Measurements from ENCODE around the gene TUBB3. TPM values are rescaled to one million over a fixed set of nuclear protein-coding genes. Genes with fewer than 3 reads are reported as not detected.

Gene TUBB3
- total RNA-seq, 1 experiment from 2014 or later: 173 TPM

DNA sequence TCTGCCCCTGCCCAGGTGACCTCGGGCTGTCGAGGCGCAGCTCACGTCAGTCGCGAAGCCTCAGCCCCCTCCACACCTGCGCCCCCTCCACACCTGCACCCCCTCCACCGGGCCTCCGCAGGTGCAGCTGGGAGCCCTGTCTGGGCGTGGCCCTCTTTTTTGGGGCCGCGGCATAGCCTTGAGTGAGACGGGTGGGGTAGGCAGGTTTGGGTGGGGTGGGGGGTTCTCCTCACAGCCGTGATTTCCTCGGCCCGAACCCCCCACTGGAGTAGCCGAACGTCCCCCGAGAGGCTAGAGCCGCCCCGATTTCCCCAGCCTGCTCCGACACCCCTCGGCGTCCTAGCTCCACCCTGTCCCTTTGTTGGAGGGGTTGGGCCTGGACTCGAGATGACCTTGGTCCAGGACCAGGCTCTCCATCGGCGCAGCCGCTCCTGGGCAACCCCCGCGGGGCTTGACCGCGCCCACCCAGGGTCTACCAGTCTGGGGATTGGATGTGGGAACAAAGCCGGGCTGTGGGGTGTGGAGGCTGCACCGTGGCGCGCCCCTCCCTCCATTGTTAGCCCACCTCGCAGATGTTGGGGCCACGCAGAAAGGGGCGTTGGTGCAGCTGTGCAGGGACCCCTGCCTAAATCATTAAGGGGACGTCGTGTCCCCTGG lies 626 bp downstream of the TUBB3 start:
- intact Hi-C loops (cut with micrococcal nuclease): loop anchor here (5.0 kb wide), 1 partner anchor 51 kb away; the partner anchor contains the start of gene TCF25
- ATAC-seq (peak; percentile 3), DNase-seq (ENCODE audit: low read depth, low spot score) (no peak)
- ChIA-PET CTCF (interaction anchor here (2.3 to 5.1 kb wide), 2 partner anchors 14 to 24 kb away, joined by 4 to 57 read pairs; partner anchors contain the start of gene DEF8), POLR2A (interaction anchor here (0.9 to 3.5 kb wide), 11 partner anchors 8 to 267 kb away, joined by 3 to 22 read pairs (median 9); partner anchors contain the start of genes CHMP1A, FANCA and TCF25), RAD21 (ENCODE audit: low non-redundant PET in 1 of 2, low total read pairs in 2 of 2, uncharacterized antibody in 2 of 2, unreplicated experiment in 2 of 2) (no interaction called here)
- TSS peak; percentile 57 for BruUV-seq (replicated peaks)
- peak overlapping the region; percentile 100 for H3K27ac ChIP-seq (ENCODE audit: low read depth, low read length)
- H3K4me3 ChIP-seq (replicated peaks in 1 of 2; ENCODE audit: low read depth in 1 of 2, low read length in 2 of 2): peak overlapping the region; percentile 74 to 91
- H3K4me2 ChIP-seq (ENCODE audit: low read length): peak overlapping the region; percentile 79
- TF ChIP-seq JUND (IDR thresholded peaks at IDR 0.05): no peak
- no peak for TF ChIP-seq EGR1 (IDR thresholded peaks at IDR 0.05; ENCODE audit: low read depth)
- peak; percentile 37; the same call in 1 of the 2 replicates for TF ChIP-seq ZFX (IDR thresholded peaks at IDR 0.05)
- TF ChIP-seq CEBPB (IDR thresholded peaks at IDR 0.05; ENCODE audit: low read depth): no peak
- peaks cover 8% of the 10 kb centered on the region; the same call in 1 of the 2 replicates for H4K20me1 ChIP-seq (ENCODE audit: insufficient read depth)
- H3K4me1 ChIP-seq (ENCODE audit: control insufficient read depth in 1 of 2, insufficient read depth in 2 of 2, low read length in 2 of 2): peaks cover 32 to 70% of the 10 kb centered on the region in 2 experiments
- peaks cover 6 to 9% of the 10 kb centered on the region in 2 experiments; a peak in 3 of 4 replicates for H3K36me3 ChIP-seq (ENCODE audit: control insufficient read depth in 1 of 2, insufficient read depth in 2 of 2, low read length in 2 of 2)
- H3K9me3 ChIP-seq (ENCODE audit: control insufficient read depth in 1 of 2, insufficient read depth in 1 of 2, low read depth in 1 of 2, low read length in 2 of 2): no peaks in the 10 kb centered on the region
- peaks cover 52% of the 10 kb centered on the region for H3K79me2 ChIP-seq (ENCODE audit: insufficient read depth, low read length)
- H3K9me2 ChIP-seq (ENCODE audit: insufficient read depth): no peaks in the 10 kb centered on the region
- H3K27me3 ChIP-seq (ENCODE audit: insufficient read depth, low read length): no peaks in the 10 kb centered on the region
- peak overlapping the region; percentile 74 for H3K9ac ChIP-seq (ENCODE audit: low read length)
- no peak overlapping the region for H2AFZ ChIP-seq (ENCODE audit: low read depth, low read length, poor library complexity, severe bottlenecking)

- no TSS peak for BruUV-seq (replicated peaks)
- Histone ChIP-seq H3K4me1 (ENCODE audit: control insufficient read depth in 1 of 2, insufficient read depth in 2 of 2, low read length in 2 of 2) (peaks cover 26 to 64% of the 10 kb centered on the region in 2 experiments), H3K9ac (ENCODE audit: low read length) (peak overlapping the region; percentile 74), H3K27ac (ENCODE audit: low read depth, low read length) (peak overlapping the region; percentile 100; the same call in 1 of the 2 replicates), H3K9me2 (ENCODE audit: insufficient read depth) (no peaks in the 10 kb centered on the region), H3K79me2 (ENCODE audit: insufficient read depth, low read length) (peaks cover 58% of the 10 kb centered on the region), H3K9me3 (ENCODE audit: control insufficient read depth in 1 of 2, insufficient read depth in 1 of 2, low read depth in 1 of 2, low read length in 2 of 2) (no peaks in the 10 kb centered on the region), H3K36me3 (ENCODE audit: control insufficient read depth in 1 of 2, insufficient read depth in 2 of 2, low read length in 2 of 2) (peaks cover 11 to 13% of the 10 kb centered on the region in 2 experiments; a peak in 3 of 4 replicates), H3K4me2 (ENCODE audit: low read length) (peak overlapping the region; percentile 79), H2AFZ (ENCODE audit: low read depth, low read length, poor library complexity, severe bottlenecking) (no peak overlapping the region), H3K27me3 (ENCODE audit: insufficient read depth, low read length) (no peaks in the 10 kb centered on the region), H3K4me3 (replicated peaks in 1 of 2; ENCODE audit: low read depth in 1 of 2, low read length in 2 of 2) (peak overlapping the region; percentile 74 to 91), H4K20me1 (ENCODE audit: insufficient read depth) (peaks cover 8% of the 10 kb centered on the region; the same call in 1 of the 2 replicates)
- RAD21 ChIA-PET (ENCODE audit: low non-redundant PET in 1 of 2, low total read pairs in 2 of 2, uncharacterized antibody in 2 of 2, unreplicated experiment in 2 of 2): no interaction called here
- ATAC-seq (no peak), DNase-seq (ENCODE audit: low read depth, low spot score) (no peak)
- POLR2A ChIA-PET: interaction anchor here (0.9 to 3.5 kb wide), 7 partner anchors 13 to 108 kb away, joined by 3 to 21 read pairs (median 8); partner anchors contain the start of gene FANCA
- TF ChIP-seq POLR2AphosphoS5 (IDR thresholded peaks at IDR 0.05; ENCODE audit: low read depth, low read length): 0 out of 2 replicates have a peak, but pooled peaks have one; percentile 4
- TF ChIP-seq, protein P1, sequence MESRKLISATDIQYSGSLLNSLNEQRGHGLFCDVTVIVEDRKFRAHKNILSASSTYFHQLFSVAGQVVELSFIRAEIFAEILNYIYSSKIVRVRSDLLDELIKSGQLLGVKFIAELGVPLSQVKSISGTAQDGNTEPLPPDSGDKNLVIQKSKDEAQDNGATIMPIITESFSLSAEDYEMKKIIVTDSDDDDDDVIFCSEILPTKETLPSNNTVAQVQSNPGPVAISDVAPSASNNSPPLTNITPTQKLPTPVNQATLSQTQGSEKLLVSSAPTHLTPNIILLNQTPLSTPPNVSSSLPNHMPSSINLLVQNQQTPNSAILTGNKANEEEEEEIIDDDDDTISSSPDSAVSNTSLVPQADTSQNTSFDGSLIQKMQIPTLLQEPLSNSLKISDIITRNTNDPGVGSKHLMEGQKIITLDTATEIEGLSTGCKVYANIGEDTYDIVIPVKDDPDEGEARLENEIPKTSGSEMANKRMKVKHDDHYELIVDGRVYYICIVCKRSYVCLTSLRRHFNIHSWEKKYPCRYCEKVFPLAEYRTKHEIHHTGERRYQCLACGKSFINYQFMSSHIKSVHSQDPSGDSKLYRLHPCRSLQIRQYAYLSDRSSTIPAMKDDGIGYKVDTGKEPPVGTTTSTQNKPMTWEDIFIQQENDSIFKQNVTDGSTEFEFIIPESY (IDR thresholded peaks at IDR 0.05; ENCODE audit: extremely low read depth, insufficient replicate concordance, low read length): no peak
- CTCF ChIA-PET: interaction anchor here (5.1 kb wide), 1 partner anchor 15 kb away, joined by 57 read pairs; no protein-coding TSS in a partner anchor
- intact Hi-C loops (cut with micrococcal nuclease): loop anchor here (5.0 kb wide), 1 partner anchor 52 kb away; the partner anchor contains the start of gene TCF25
Observed at GRCh38 chr16:89924297-89924924, 1.3 kb downstream of the TUBB3 start.

Data from HCT116 (cell line).